ENCODE results near the gene COL27A1. TPM values are rescaled to one million over a fixed set of nuclear protein-coding genes. Genes with fewer than 3 reads are reported as not detected.

Gene COL27A1
- polyA plus RNA-seq, 1 of the 3 experiments (the other 2 are of a cell fraction), result 8.7 TPM

- TF ChIP-seq RXRA (IDR thresholded peaks at IDR 0.05; ENCODE audit: borderline replicate concordance, low read depth) (no peak), ZBTB33 (IDR thresholded peaks at IDR 0.05; ENCODE audit: borderline replicate concordance, low read depth) (no peak)
- Histone ChIP-seq H3K27me3 (ENCODE audit: insufficient read depth) (no peaks in the 10 kb centered on the region), H3K4me3 (ENCODE audit: low read depth in 2 of 2, low read length in 1 of 2) (no peak overlapping the region), H3K36me3 (replicated peaks in 1 of 2; ENCODE audit: control insufficient read depth in 1 of 2, insufficient read depth in 2 of 2, low read length in 1 of 2) (no peaks in the 10 kb centered on the region), H4K20me1 (ENCODE audit: insufficient read depth) (no peaks in the 10 kb centered on the region), H3K4me1 (ENCODE audit: control insufficient read depth in 1 of 2, insufficient read depth in 2 of 2, low read depth in 1 of 2, low read length in 1 of 2) (peaks cover 6 to 8% of the 10 kb centered on the region in 2 experiments; a peak in 3 of 4 replicates), H3K9me3 (no peaks in the 10 kb centered on the region), H3K27ac (ENCODE audit: low read depth in 2 of 2, low read length in 1 of 2) (no peak overlapping the region), H2AFZ (ENCODE audit: low read depth) (no peak overlapping the region), H3K9ac (no peak overlapping the region), H3K9me2 (no peaks in the 10 kb centered on the region), H3K4me2 (no peak overlapping the region), H3K79me2 (ENCODE audit: insufficient read depth) (no peaks in the 10 kb centered on the region), H3F3A (replicated peaks; ENCODE audit: insufficient read depth) (peaks cover 1% of the 10 kb centered on the region)
- POLR2A ChIA-PET, result no interaction called here
- CTCF ChIA-PET, result interaction anchor here (1.5 kb wide), 1 partner anchor 41 kb away, joined by 3 read pairs; no protein-coding TSS in a partner anchor
- WGBS (ENCODE audit: low lambda C conversion rate), result 92% methylated on average over 11 of the region's 11 CpGs
- no peak for DNase-seq
Observed at GRCh38 chr9:114344188-114344566, 188.8 kb downstream of the COL27A1 start.

- no peaks in the 10 kb centered on the region for H3K27me3 ChIP-seq (ENCODE audit: insufficient read depth)
- DNase-seq, result no peak
- H3K4me1 ChIP-seq (ENCODE audit: control insufficient read depth in 1 of 2, insufficient read depth in 2 of 2, low read depth in 1 of 2, low read length in 1 of 2), result peaks cover 6 to 13% of the 10 kb centered on the region in 2 experiments; a peak in 3 of 4 replicates
- H3K27ac ChIP-seq (ENCODE audit: low read depth in 2 of 2, low read length in 1 of 2), result no peak overlapping the region
- peaks cover 5% of the 10 kb centered on the region for H3F3A ChIP-seq (replicated peaks; ENCODE audit: insufficient read depth)
- ChIA-PET CTCF (interaction anchor here (1.1 to 1.5 kb wide), 2 partner anchors 41 to 262 kb away, joined by 3 read pairs; no protein-coding TSS in a partner anchor), POLR2A (no interaction called here)
- no peaks in the 10 kb centered on the region for H3K79me2 ChIP-seq (ENCODE audit: insufficient read depth)
- no peaks in the 10 kb centered on the region for H3K9me3 ChIP-seq
- H4K20me1 ChIP-seq (ENCODE audit: insufficient read depth), result no peaks in the 10 kb centered on the region
- H3K36me3 ChIP-seq (replicated peaks in 1 of 2; ENCODE audit: control insufficient read depth in 1 of 2, insufficient read depth in 2 of 2, low read length in 1 of 2), result no peaks in the 10 kb centered on the region
- no peak overlapping the region for H3K4me2 ChIP-seq
- 94% methylated on average over 3 of the region's 3 CpGs for WGBS (ENCODE audit: low lambda C conversion rate)
- H3K4me3 ChIP-seq (ENCODE audit: low read depth in 2 of 2, low read length in 1 of 2), result no peak overlapping the region
- no peaks in the 10 kb centered on the region for H3K9me2 ChIP-seq
- no peak overlapping the region for H3K9ac ChIP-seq
- H2AFZ ChIP-seq (ENCODE audit: low read depth), result no peak overlapping the region
- TF ChIP-seq USF1 (IDR thresholded peaks at IDR 0.05; ENCODE audit: borderline replicate concordance, low read depth) (no peak), ELF1 (IDR thresholded peaks at IDR 0.05) (no peak), EP300 (IDR thresholded peaks at IDR 0.05; ENCODE audit: borderline replicate concordance in 1 of 2, low read depth in 1 of 2, low read length in 1 of 2) (no peak), TEAD4 (IDR thresholded peaks at IDR 0.05; ENCODE audit: borderline replicate concordance, insufficient read depth) (no peak), REST (IDR thresholded peaks at IDR 0.05; ENCODE audit: low read depth, low read length) (no peak), RXRA (IDR thresholded peaks at IDR 0.05; ENCODE audit: borderline replicate concordance, low read depth) (no peak), RFX5 (IDR thresholded peaks at IDR 0.05; ENCODE audit: low read length) (no peak), JUND (IDR thresholded peaks at IDR 0.05) (no peak), MEF2A (IDR thresholded peaks at IDR 0.05; ENCODE audit: borderline replicate concordance, low read depth) (no peak), SIN3A (IDR thresholded peaks at IDR 0.05; ENCODE audit: borderline replicate concordance, low read depth, low read length) (no peak), CHD2 (IDR thresholded peaks at IDR 0.05; ENCODE audit: low read length, partially characterized antibody) (no peak), RAD21 (IDR thresholded peaks at IDR 0.05; ENCODE audit: low read length) (no peak), NRF1 (IDR thresholded peaks at IDR 0.05; ENCODE audit: low read depth, low read length) (no peak), RCOR1 (IDR thresholded peaks at IDR 0.05; ENCODE audit: low read length) (no peak), IRF3 (IDR thresholded peaks at IDR 0.05; ENCODE audit: low read depth, low read length) (no peak), PBX3 (IDR thresholded peaks at IDR 0.05) (no peak), EZH2phosphoT487 (IDR thresholded peaks at IDR 0.05; ENCODE audit: borderline replicate concordance, low read depth) (no peak)
Observed at GRCh38 chr9:114344692-114345091, 189.4 kb downstream of the COL27A1 start.
